BLaER1 treated with 17β-estradiol and CSF1 and Interleukin-3, amounts not matched to agents 10 nM and 100 nM (cell line): ENCODE measurements around the gene SHISAL2B.

Source experiments
- H3K27ac ChIP-seq, 11 experiments: shearing (Covaris generic); formaldehyde crosslinking; 2 replicates each; pipeline ENCODE4 v1.8.1; 2022
- H3K27me3 ChIP-seq, 11 experiments: shearing (Covaris generic); formaldehyde crosslinking; 2 replicates each; pipeline ENCODE4 v1.8.1; 2022
- H3K36me3 ChIP-seq, 11 experiments: shearing (Covaris generic); formaldehyde crosslinking; 2 replicates each; pipeline ENCODE4 v1.8.1; 2022
- H3K4me1 ChIP-seq, 10 experiments: shearing (Covaris generic); formaldehyde crosslinking; 2 replicates each; pipeline ENCODE4 v1.8.1; 2022
- H3K4me2 ChIP-seq, 11 experiments: shearing (Covaris generic); formaldehyde crosslinking; 2 replicates each; pipeline ENCODE4 v1.8.1; 2022
- H3K4me3 ChIP-seq, 10 experiments: shearing (Covaris generic); formaldehyde crosslinking; 2 replicates each; pipeline ENCODE4 v1.8.1; 2022
- H3K9ac ChIP-seq, 11 experiments: shearing (Covaris generic); formaldehyde crosslinking; 2 replicates each; pipeline ENCODE4 v1.8.1; 2022
- H3K9me3 ChIP-seq, 11 experiments: shearing (Covaris generic); formaldehyde crosslinking; replicated peaks in 1 of 11; 2 replicates each; pipeline ENCODE4 v1.8.1; 2022
- H4K20me1 ChIP-seq, 11 experiments: shearing (Covaris generic); formaldehyde crosslinking; 2 replicates each; pipeline ENCODE4 v1.8.1; 2022
- Cebpa-rat ChIP-seq, 11 experiments: shearing (Covaris generic); IDR thresholded peaks; 2 replicates each; pipeline ENCODE4 v1.8.1; 2022

Gene SHISAL2B

GRCh38 chr5:64742411-64742810 is 52.1 kb downstream of the SHISAL2B start:
- H3K9me3 ChIP-seq = no peaks in the 10 kb centered on the region
- H3K27me3 ChIP-seq = no peaks in the 10 kb centered on the region
- no peak for TF ChIP-seq Cebpa-rat (IDR thresholded peaks at IDR 0.05)
- peaks cover 39 to 70% (median 55%) of the 10 kb centered on the region in 11 experiments for H3K36me3 ChIP-seq
- H3K27ac ChIP-seq = no peak overlapping the region
- H4K20me1 ChIP-seq = peaks cover 0 to 65% (median 8%) of the 10 kb centered on the region in 11 experiments; a peak in 7 of 22 replicates
- no peak overlapping the region for H3K9ac ChIP-seq
- H3K4me1 ChIP-seq = peaks cover 0 to 19% (median 5%) of the 10 kb centered on the region in 10 experiments; a peak in 6 of 20 replicates
- H3K4me2 ChIP-seq = no peak overlapping the region; a peak in 2 of 22 replicates
- H3K4me3 ChIP-seq = no peak overlapping the region

GRCh38 chr5:64742821-64743220 is 52.5 kb downstream of the SHISAL2B start:
- Histone ChIP-seq H3K4me3 (no peak overlapping the region), H3K36me3 (peaks cover 40 to 70% (median 56%) of the 10 kb centered on the region in 11 experiments), H3K9ac (no peak overlapping the region), H4K20me1 (peaks cover 0 to 66% (median 8%) of the 10 kb centered on the region in 11 experiments; a peak in 7 of 22 replicates), H3K9me3 (no peaks in the 10 kb centered on the region), H3K4me1 (peaks cover 0 to 19% (median 5%) of the 10 kb centered on the region in 10 experiments; a peak in 6 of 20 replicates), H3K27me3 (no peaks in the 10 kb centered on the region), H3K4me2 (no peak overlapping the region), H3K27ac (no peak overlapping the region)
- TF ChIP-seq Cebpa-rat (IDR thresholded peaks at IDR 0.05) = no peak

- no peak overlapping the region for H3K9ac ChIP-seq
- TF ChIP-seq Cebpa-rat (IDR thresholded peaks at IDR 0.05) = no peak
- no peaks in the 10 kb centered on the region for H3K9me3 ChIP-seq
- peaks cover 25 to 64% (median 40%) of the 10 kb centered on the region in 11 experiments for H3K36me3 ChIP-seq
- peaks cover 0 to 68% (median 7%) of the 10 kb centered on the region in 11 experiments; a peak in 7 of 22 replicates for H4K20me1 ChIP-seq
- H3K4me1 ChIP-seq = peaks cover 0 to 19% (median 5%) of the 10 kb centered on the region in 10 experiments; a peak in 6 of 20 replicates
- no peak overlapping the region for H3K27ac ChIP-seq
- H3K4me3 ChIP-seq = no peak overlapping the region
- no peaks in the 10 kb centered on the region for H3K27me3 ChIP-seq
- H3K4me2 ChIP-seq = no peak overlapping the region
Measured at GRCh38 chr5:64744914-64745313, 54.6 kb downstream of the SHISAL2B start.

- no peak overlapping the region for H3K9ac ChIP-seq
- no peak overlapping the region for H3K4me3 ChIP-seq
- H3K36me3 ChIP-seq = peaks cover 18 to 64% (median 34%) of the 10 kb centered on the region in 11 experiments
- no peaks in the 10 kb centered on the region for H3K27me3 ChIP-seq
- H4K20me1 ChIP-seq = peaks cover 0 to 56% (median 7%) of the 10 kb centered on the region in 11 experiments; a peak in 7 of 22 replicates
- H3K27ac ChIP-seq = no peak overlapping the region
- H3K4me1 ChIP-seq = peaks cover 0 to 19% (median 5%) of the 10 kb centered on the region in 10 experiments; a peak in 6 of 20 replicates
- no peak for TF ChIP-seq Cebpa-rat (IDR thresholded peaks at IDR 0.05)
- H3K4me2 ChIP-seq = no peak overlapping the region
- no peaks in the 10 kb centered on the region for H3K9me3 ChIP-seq
Measured at GRCh38 chr5:64746446-64746845, 56.1 kb downstream of the SHISAL2B start.

- Histone ChIP-seq H4K20me1 (peaks cover 0 to 54% (median 13%) of the 10 kb centered on the region in 11 experiments; a peak in 13 of 22 replicates), H3K4me3 (no peak overlapping the region), H3K4me1 (no peaks in the 10 kb centered on the region), H3K9ac (no peak overlapping the region), H3K27ac (no peak overlapping the region), H3K4me2 (no peak overlapping the region), H3K36me3 (peaks cover 36 to 88% (median 60%) of the 10 kb centered on the region in 11 experiments), H3K27me3 (no peaks in the 10 kb centered on the region), H3K9me3 (no peaks in the 10 kb centered on the region)
- TF ChIP-seq Cebpa-rat (IDR thresholded peaks at IDR 0.05) = no peak
Measured at GRCh38 chr5:64749385-64749784, 59.1 kb downstream of the SHISAL2B start.

- Histone ChIP-seq H3K27me3 (no peaks in the 10 kb centered on the region), H3K36me3 (peaks cover 36 to 96% (median 63%) of the 10 kb centered on the region in 11 experiments), H3K4me2 (no peak overlapping the region), H3K4me3 (no peak overlapping the region), H3K9me3 (no peaks in the 10 kb centered on the region), H3K4me1 (no peaks in the 10 kb centered on the region), H4K20me1 (peaks cover 12 to 63% (median 44%) of the 10 kb centered on the region in 11 experiments; a peak in 21 of 22 replicates), H3K9ac (no peak overlapping the region), H3K27ac (no peak overlapping the region)
- TF ChIP-seq Cebpa-rat (IDR thresholded peaks at IDR 0.05) = no peak
Measured at GRCh38 chr5:64754066-64754465, 63.8 kb downstream of the SHISAL2B start.

GRCh38 chr5:64758901-64759300 is 68.6 kb downstream of the SHISAL2B start:
- Histone ChIP-seq H3K27me3 (no peaks in the 10 kb centered on the region), H3K9me3 (no peaks in the 10 kb centered on the region), H3K36me3 (peaks cover 49 to 95% (median 68%) of the 10 kb centered on the region in 11 experiments), H3K4me3 (no peak overlapping the region), H4K20me1 (peaks cover 35 to 99% (median 79%) of the 10 kb centered on the region in 11 experiments; a peak in 21 of 22 replicates), H3K4me2 (no peak overlapping the region), H3K9ac (no peak overlapping the region), H3K27ac (no peak overlapping the region), H3K4me1 (no peaks in the 10 kb centered on the region)
- TF ChIP-seq Cebpa-rat (IDR thresholded peaks at IDR 0.05) = no peak

GRCh38 chr5:64759960-64760660 is 69.8 kb downstream of the SHISAL2B start:
- H3K27ac ChIP-seq = no peak overlapping the region
- H3K36me3 ChIP-seq = peaks cover 50 to 95% (median 70%) of the 10 kb centered on the region in 11 experiments
- no peak overlapping the region for H3K4me3 ChIP-seq
- H3K4me1 ChIP-seq = no peaks in the 10 kb centered on the region
- H4K20me1 ChIP-seq = peaks cover 39 to 99% (median 79%) of the 10 kb centered on the region in 11 experiments; a peak in 21 of 22 replicates
- no peaks in the 10 kb centered on the region for H3K9me3 ChIP-seq
- H3K4me2 ChIP-seq = no peak overlapping the region
- no peaks in the 10 kb centered on the region for H3K27me3 ChIP-seq
- H3K9ac ChIP-seq = no peak overlapping the region
- TF ChIP-seq Cebpa-rat (IDR thresholded peaks at IDR 0.05) = no peak

GRCh38 chr5:64763948-64764503 is 73.7 kb downstream of the SHISAL2B start:
- no peak overlapping the region for H3K27ac ChIP-seq
- peaks cover 19 to 23% (median 21%) of the 10 kb centered on the region in 10 experiments for H3K4me1 ChIP-seq
- peaks cover 42 to 77% (median 65%) of the 10 kb centered on the region in 11 experiments for H3K36me3 ChIP-seq
- TF ChIP-seq Cebpa-rat (IDR thresholded peaks at IDR 0.05) = no peak
- H3K4me3 ChIP-seq = no peak overlapping the region
- no peaks in the 10 kb centered on the region for H3K9me3 ChIP-seq
- no peaks in the 10 kb centered on the region for H3K27me3 ChIP-seq
- H3K9ac ChIP-seq = no peak overlapping the region
- H3K4me2 ChIP-seq = no peak overlapping the region
- peaks cover 36 to 78% (median 72%) of the 10 kb centered on the region in 11 experiments; a peak in 20 of 22 replicates for H4K20me1 ChIP-seq
